GM18858 (cell line): ENCODE data around the gene SUSD6.
A peak's percentile ranks its signal among the peaks of the same experiment; 100 is the strongest.

ENCODE experiments used
- ATAC-seq: cut with Tn5 transposase; IDR thresholded peaks from one replicate; pipeline ENCODE4 v1.9.1; 2021; ENCODE audit not compliant: unreplicated experiment

The SUSD6 gene

GRCh38 chr14:69670093-69670492 lies 58.7 kb downstream of the SUSD6 start:
- no peak for ATAC-seq

DNA sequence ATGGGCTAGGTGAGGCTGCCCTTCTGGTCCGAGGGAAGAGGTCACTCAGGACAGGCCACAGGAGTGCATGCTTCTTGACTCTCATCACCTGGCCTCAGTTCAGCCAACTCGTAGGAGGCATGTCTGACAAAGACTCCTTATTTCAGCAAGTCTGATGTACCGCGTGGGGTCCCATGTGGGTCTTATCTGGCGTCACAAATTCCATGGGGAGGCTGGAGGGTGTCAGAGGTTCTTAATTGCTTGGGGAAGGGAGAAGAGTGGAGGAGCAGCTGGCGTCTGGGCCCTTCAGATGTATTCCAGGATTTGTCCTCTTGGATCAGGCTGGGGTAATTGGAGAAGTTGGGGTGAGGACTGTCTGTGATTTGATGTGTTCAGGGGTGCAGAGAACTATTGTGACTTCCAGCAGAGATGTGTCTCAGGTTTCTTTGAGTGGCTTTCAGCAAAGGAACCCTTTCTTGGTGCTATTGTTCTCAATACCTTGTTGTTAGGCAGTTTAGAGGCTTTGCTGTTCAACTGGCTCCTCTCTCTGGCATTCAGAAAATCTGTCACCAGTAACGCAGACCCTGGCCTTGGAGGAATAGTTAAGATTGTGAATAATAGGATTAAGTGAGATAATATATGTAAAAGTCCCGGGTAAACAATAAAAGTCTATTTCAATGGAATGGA lies 60.1 kb downstream of the SUSD6 start:
- no peak for ATAC-seq

DNA sequence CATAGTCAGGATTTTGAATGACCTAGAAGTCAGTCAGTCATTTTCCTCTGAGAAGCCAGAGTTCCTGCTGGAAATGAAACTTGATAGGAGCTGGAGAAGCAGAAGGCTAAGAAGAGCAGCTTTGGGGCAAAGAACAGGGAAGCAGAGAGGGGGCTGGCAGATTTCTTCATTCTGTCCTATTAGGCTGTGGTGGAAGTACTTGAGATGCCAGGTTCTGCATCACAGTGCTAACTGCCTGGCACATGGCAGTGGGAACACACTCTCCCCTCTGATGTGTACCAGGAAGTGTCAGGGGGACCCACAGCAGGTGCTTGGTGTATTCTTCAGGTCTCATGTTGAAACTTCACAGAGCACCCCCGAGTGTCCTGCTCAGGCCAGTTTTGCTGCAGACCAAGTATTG lies 61.0 kb downstream of the SUSD6 start:
- ATAC-seq = no peak

DNA sequence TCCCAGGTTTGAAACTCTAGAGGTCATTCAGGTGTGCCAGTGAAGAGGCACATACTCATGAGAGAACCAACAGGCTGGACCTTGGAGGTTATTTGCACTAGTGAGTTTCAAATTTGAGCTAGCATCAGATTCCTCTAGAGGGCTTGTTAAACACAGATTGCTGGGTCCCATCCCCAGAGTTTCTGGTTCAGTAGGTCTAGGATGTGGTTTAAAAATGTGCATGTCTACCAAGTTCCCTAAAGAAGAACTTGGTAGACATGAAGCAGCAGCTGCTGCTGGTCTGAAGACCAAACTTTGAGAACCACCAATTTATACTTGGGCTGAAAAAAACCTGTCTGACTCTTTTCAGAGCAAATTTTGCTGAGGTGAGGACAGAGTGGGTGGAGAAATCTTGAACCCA lies 61.7 kb downstream of the SUSD6 start:
- no peak for ATAC-seq

GRCh38 chr14:69673578-69674305 lies 62.3 kb downstream of the SUSD6 start:
- ATAC-seq = no peak

DNA sequence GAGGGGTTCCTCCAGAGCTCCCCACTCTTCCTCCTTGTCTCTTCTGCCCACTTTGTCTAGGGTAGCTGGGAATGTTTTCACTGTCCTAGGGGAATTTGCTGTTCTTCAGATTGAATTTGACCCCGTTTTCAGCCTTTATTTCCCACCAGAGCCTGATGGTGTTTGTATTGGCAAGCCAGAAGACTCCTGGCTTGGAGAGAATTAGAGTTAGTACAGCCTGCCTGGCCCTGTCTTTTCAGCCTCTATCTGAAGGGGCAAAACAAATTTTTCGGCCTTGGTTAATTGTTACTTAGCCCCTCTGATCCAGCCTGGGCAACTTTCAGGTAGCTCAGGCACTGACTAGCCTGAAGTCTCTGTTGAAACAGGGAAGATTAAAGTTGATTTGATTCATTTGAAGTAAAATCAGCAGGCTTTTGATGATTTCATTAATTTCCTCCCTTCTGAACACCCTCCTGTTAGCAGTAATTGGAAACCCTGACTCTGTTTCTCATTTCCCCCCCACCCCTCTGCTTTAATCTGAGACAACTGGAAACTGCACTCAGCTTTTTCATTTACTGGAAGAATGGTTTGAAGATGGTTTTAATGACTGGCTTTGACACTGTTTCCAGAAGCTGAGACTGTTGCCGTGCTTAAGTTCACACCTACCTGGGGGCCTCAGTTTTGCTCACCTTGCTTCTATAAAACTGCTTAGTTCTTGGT lies 63.3 kb downstream of the SUSD6 start:
- ATAC-seq = no peak

DNA sequence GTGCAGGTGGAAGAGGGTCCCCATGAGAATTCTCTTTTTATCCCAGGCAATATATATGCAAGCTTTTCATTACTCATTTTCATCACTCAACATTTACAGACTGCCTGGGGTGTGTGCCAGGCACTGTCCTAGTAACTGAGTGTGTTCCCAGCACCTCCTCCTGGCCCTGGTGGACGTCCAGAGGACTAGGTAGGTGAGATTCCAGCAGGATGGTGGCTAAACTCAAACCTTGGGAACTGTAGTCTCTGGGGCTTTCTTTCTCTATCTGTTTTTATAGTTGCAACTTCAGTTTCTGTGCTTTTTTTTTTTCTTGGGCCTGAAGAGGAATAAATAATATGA lies 63.8 kb downstream of the SUSD6 start:
- no peak for ATAC-seq

GRCh38 chr14:69675877-69676416 lies 64.6 kb downstream of the SUSD6 start:
- ATAC-seq = peak; percentile 71

DNA sequence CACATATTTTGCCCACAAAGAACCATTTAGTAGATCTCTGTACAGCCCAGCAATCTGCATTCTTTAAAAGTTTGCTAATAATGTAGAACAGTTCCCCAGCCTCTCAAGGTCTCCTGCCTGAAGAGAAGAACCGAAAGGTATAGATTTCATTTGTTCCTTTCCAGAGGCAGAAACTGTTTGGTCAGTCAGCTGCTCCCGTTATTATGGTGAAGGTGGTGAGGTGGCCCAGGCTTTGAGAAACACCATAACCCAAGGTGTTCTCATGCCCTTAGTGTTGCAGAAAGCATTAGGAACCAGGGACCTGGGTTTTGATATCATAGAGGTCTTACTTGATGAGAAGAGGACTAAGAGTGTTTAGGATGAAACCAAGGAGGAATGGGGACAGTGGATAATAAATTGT lies 65.3 kb downstream of the SUSD6 start:
- ATAC-seq = no peak

- no peak for ATAC-seq
Observed at GRCh38 chr14:69680297-69680696, 68.9 kb downstream of the SUSD6 start.

DNA sequence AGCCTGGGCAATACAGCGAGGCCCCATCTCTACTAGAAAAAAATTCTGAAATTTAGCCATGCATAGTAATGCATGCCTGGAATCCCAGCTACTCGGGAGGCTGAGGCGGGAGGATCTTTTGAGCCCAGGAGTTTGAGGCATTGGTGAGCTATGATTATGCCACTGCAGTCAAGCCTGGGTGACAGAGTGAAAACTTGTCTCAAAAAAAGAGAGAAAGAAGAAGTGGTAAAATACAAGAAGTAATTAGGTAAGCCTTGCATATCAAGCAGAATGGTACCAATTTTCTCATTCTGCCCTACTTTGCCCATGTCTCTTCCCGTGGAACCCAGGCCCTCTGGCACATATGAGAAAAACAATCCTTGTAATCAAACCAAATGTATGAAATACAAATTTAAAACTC lies 70.7 kb downstream of the SUSD6 start:
- ATAC-seq = no peak

- ATAC-seq = no peak
Observed at GRCh38 chr14:69682621-69683263, 71.3 kb downstream of the SUSD6 start.

- peak; percentile 50 for ATAC-seq
Observed at GRCh38 chr14:69683971-69684370, 72.6 kb downstream of the SUSD6 start.

GRCh38 chr14:69684461-69685217 lies 73.2 kb downstream of the SUSD6 start:
- no peak for ATAC-seq

GRCh38 chr14:69685218-69685616 lies 73.8 kb downstream of the SUSD6 start:
- ATAC-seq = peak; percentile 45

DNA sequence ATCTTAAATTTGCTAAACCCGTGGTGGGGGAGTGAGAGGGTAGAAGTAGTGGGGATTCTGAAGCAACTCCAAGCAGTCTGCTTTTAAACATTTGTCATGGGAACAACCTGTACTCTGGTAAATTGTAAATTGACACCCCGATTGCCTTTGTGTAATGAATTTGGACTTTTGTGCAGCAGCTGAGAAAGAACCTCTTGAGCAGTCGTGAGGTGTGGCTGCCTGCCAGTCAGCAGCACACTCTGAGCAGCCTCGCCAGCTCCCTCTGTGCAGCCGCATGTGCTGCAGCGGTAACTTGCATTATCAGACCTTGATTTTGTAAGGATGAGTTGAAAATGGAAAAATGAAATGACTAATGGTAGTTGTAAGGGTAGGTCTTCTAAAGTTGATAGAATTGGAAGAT lies 74.3 kb downstream of the SUSD6 start:
- no peak for ATAC-seq

DNA sequence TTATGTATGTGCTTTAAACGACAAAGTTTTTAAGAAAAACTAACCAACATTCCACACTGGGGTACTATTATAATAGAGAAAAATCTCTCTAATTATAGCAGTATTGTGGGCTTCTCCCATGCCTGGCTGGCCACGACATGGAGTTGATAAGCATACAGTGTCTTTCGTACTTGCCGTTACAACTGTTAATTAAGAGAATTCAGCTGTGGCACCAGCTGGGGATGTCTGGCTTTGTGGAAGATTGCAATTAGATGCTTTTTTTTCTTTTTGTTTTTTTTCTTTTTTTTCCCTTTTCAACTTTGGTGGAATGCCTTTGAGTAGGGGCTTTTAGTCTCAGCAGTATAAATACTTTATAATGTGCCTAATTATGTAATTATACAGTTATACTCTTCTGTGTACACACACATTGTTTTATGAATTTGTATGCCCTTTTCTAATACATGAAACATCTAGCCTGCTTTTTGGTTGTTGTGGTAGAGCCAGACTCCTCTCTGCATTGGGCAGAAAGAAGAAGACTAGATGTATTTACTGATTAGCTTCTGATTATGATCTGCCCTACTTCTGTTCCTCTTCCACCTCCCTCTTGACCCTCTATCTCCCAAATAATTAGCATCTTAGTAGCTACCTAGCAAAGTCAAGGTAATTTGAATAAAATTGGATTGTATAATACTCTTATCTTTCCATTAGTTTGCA lies 76.4 kb downstream of the SUSD6 start:
- no peak for ATAC-seq

GRCh38 chr14:69688299-69688649 lies 76.9 kb downstream of the SUSD6 start:
- no peak for ATAC-seq

- ATAC-seq = no peak
Observed at GRCh38 chr14:69690042-69690441, 78.6 kb downstream of the SUSD6 start.

DNA sequence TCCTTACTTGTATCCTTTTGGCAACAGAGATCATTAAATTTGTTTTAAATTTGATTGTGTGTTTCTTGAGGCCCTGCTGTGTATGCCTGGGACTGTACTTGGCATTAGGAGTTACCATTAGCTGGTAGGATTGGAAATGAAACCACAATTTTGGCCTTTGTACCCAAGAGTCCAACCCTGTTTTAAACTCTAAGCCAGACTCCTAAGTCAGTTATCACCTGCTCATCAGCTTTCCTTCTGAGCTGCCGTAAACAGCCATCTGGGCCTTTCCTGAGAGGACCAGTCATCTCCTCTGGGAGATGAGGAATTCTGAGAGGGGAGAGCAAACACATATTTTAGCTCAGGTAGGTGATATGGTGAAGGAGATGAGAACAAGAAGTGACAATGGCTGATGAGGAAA lies 81.2 kb downstream of the SUSD6 start:
- ATAC-seq = no peak
